Glutamatergic neuron (in vitro differentiated cells): ENCODE results near the gene LNX2. TPM values are rescaled to one million over a fixed set of nuclear protein-coding genes. Genes with fewer than 3 reads are reported as not detected.

Experiments used
- DNase-seq: peaks from one replicate; pipeline ENCODE4 v3.0.0; 2022
- H3K27ac Mint-ChIP-seq: one replicate; pipeline ENCODE4 v1.8.0; 2020; ENCODE audit warnings: mild to moderate bottlenecking, mixed read lengths, inconsistent platforms; ENCODE audit not compliant: unreplicated experiment
- H3K27me3 Mint-ChIP-seq: one replicate; pipeline ENCODE4 v1.8.0; 2020; ENCODE audit warnings: mild to moderate bottlenecking, moderate library complexity, mixed read lengths, inconsistent platforms; ENCODE audit not compliant: unreplicated experiment
- H3K36me3 Mint-ChIP-seq: one replicate; pipeline ENCODE4 v1.8.0; 2020; ENCODE audit warnings: mild to moderate bottlenecking, mixed read lengths, inconsistent platforms; ENCODE audit not compliant: unreplicated experiment
- H3K4me1 Mint-ChIP-seq: one replicate; pipeline ENCODE4 v1.8.0; 2020; ENCODE audit warnings: mild to moderate bottlenecking, low read depth, mixed read lengths, inconsistent platforms; ENCODE audit not compliant: unreplicated experiment
- H3K4me3 Mint-ChIP-seq: one replicate; pipeline ENCODE4 v1.8.0; 2020; ENCODE audit warnings: mild to moderate bottlenecking, mixed read lengths, inconsistent platforms; ENCODE audit not compliant: unreplicated experiment
- H3K9me3 Mint-ChIP-seq: one replicate; pipeline ENCODE4 v1.8.0; 2020; ENCODE audit warnings: mild to moderate bottlenecking, moderate library complexity, mixed read lengths, inconsistent platforms; ENCODE audit not compliant: unreplicated experiment
- CTCF ChIP-seq: fragments of 200-600 bp; sonication (generic); IDR thresholded peaks from one replicate; pipeline ENCODE4 v1.5.0; 2021; ENCODE audit not compliant: partially characterized antibody, unreplicated experiment
- total RNA-seq: library from RNA; stranded (reverse); fragmentation: NEBNext Ultra II Directional; extraction: Animal tissue kit (Norgen Biotek cat#: 25700); gene quantifications from one replicate; pipeline ENCODE4 v1.2.1, GENCODE V29; 2021; ENCODE audit not compliant: unreplicated experiment

LNX2 gene
- total RNA-seq, 1 donor from 2014 or later: 3.2 TPM

- H3K36me3 Mint-ChIP-seq: no peaks in the 10 kb centered on the region
- H3K9me3 Mint-ChIP-seq: no peaks in the 10 kb centered on the region
- no peak overlapping the region for H3K27ac Mint-ChIP-seq
- no peak overlapping the region for H3K4me3 Mint-ChIP-seq
- peaks cover 6% of the 10 kb centered on the region for H3K4me1 Mint-ChIP-seq
- peaks cover 2% of the 10 kb centered on the region for H3K27me3 Mint-ChIP-seq
- DNase-seq: no peak
- no peak for TF ChIP-seq CTCF
These were observed 123.6 kb downstream of the LNX2 start for GRCh38 chr13:27496536-27497273.

- no peak for TF ChIP-seq CTCF
- Mint-ChIP-seq H3K36me3 (no peaks in the 10 kb centered on the region), H3K4me1 (peaks cover 6% of the 10 kb centered on the region), H3K4me3 (no peak overlapping the region), H3K27ac (no peak overlapping the region), H3K9me3 (no peaks in the 10 kb centered on the region), H3K27me3 (peaks cover 2% of the 10 kb centered on the region)
- no peak for DNase-seq
These were observed 124.3 kb downstream of the LNX2 start for GRCh38 chr13:27496006-27496405.

Other genes with a start within 250 kb of the LNX2 start
- 70.2 TPM for gene GTF3A, start 195.9 kb downstream of the LNX2 start, total RNA-seq
- gene MTIF3, start 170.0 kb downstream of the LNX2 start, total RNA-seq: 46.1 TPM
- gene POLR1D, start 1.4 kb upstream of the LNX2 start, total RNA-seq: 85.1 TPM
- not detected for gene GSX1, start 172.0 kb upstream of the LNX2 start, total RNA-seq